Pancreas (tissue), 10 donors: Measurements from ENCODE around the gene SSX2IP. TPM values are rescaled to one million over a fixed set of nuclear protein-coding genes. Genes with fewer than 3 reads are reported as not detected.
A peak's percentile ranks its signal among the peaks of the same experiment; 100 is the strongest.
"Not testable (repeated sequence)": the region's sequence is repeated elsewhere in the genome, so short reads cannot be mapped to it uniquely, and the experiment has no call there.

Experiments used
- ATAC-seq, 4 donors: fragments of 200-7000 bp; cut with Tn5 transposase; one replicate each; pipeline versions ENCODE4 v1.8.0 to v1.9.1; 2020; ENCODE audit warnings: mild to moderate bottlenecking in 4 of 4, moderate library complexity in 4 of 4
- DNase-seq, 6 donors: peaks; one replicate each; pipeline ENCODE4 v3.0.0-alpha.2; 2020
- FAIRE-seq: peaks from 2 replicates; lab custom pipeline; 2012; peaks lifted over from hg19 to GRCh38; lab: Jason Lieb, UNC
- H3K27ac ChIP-seq, 4 donors: fragments of 200-600 bp; sonication (generic); 1 replicate in 3 of 4; 2 replicates in 1 of 4; pipeline versions ENCODE4 v1.5.0 to v1.8.0; 2020
- H3K27me3 ChIP-seq, 4 donors: fragments of 200-600 bp; one replicate each; pipeline ENCODE4 v1.8.0; 2021
- H3K36me3 ChIP-seq, 3 donors: fragments of 200-600 bp; sonication (generic) in 1 of 3; one replicate each; pipeline versions ENCODE4 v1.5.0 to v1.8.0; 2020 to 2021
- H3K4me1 ChIP-seq, 3 donors: fragments of 200-600 bp; one replicate each; pipeline ENCODE4 v1.8.0; 2021
- H3K4me3 ChIP-seq, 4 donors: fragments of 200-600 bp; sonication (generic) in 2 of 4; one replicate each; pipeline versions ENCODE4 v1.5.0 to v1.8.0; 2020 to 2021
- H3K9me3 ChIP-seq, 4 donors: fragments of 200-600 bp; one replicate each; pipeline ENCODE4 v1.8.0; 2021
- CTCF ChIP-seq, 4 donors: fragments of 200-600 bp; sonication (generic) in 3 of 4; IDR thresholded peaks; one replicate each; pipeline versions ENCODE4 v1.5.0 to v1.8.0; 2021; ENCODE audit warnings: antibody characterized with exemption in 4 of 4
- WGBS, 2 donors: extraction: QIAGEN DNeasy Blood & Tissue Kit; methylation state at CpG; one replicate each; pipeline ENCODE4 v1.1.7; 2013; 5-methylcytosine and 5-hydroxymethylcytosine counted together
- intact Hi-C, 3 donors: fragments of 100-400 bp; cut with DNase I; formaldehyde crosslinking; loops; one replicate each; pipeline versions ENCODE4 v1.11.1 to v1.14.2; 2022
- polyA plus RNA-seq, 2 donors: library from polyadenylated mRNA; stranded (reverse); fragments of 200-250 nt; gene quantifications; one replicate each; pipeline ENCODE4 v1.2.3, GENCODE V29; 2013
- total RNA-seq, 6 donors: library from RNA; stranded (reverse); fragmentation: NEBNext Ultra II Directional in 4 of 6; extraction: Animal tissue kit (Norgen Biotek cat#: 25700) in 4 of 6; gene quantifications; one replicate each; pipeline versions ENCODE4 v1.2.1 to v1.2.4, GENCODE V29; 2021 to 2023
- donor health status: healthy with polysubstance abuse.
- donor health status: DM: no; HTN: no; CAD: no; lungs with moderate emphysema.
- donor health status: DM: no; HTN: no; CAD: no.
- donor health status: control.
- donor health status: control.
- donor health status: Bipolar disorder and iron deficiency.
- donor health status: DM: yes; HTN: yes; CAD: no.
- donor health status: DM: no; HTN: no; CAD: no.
- donor health status: DM: no; HTN: no; CAD: no.
- donor health status: DM: yes; HTN: yes; CAD: no.

The SSX2IP gene
- total and polyA plus RNA-seq, 8 donors = 1.9 to 10.2 (median 5.3) TPM

GRCh38 chr1:84726593-84727499, 36.6 kb upstream of the SSX2IP start:
- H3K9me3 ChIP-seq = no peaks in the 10 kb centered on the region
- FAIRE-seq = no peak
- no peak overlapping the region for H3K4me3 ChIP-seq
- H3K27ac ChIP-seq = no peak overlapping the region
- no peak for ATAC-seq
- H3K27me3 ChIP-seq = no peaks in the 10 kb centered on the region
- TF ChIP-seq CTCF (IDR thresholded peaks at IDR 0.05) = no peak
- H3K36me3 ChIP-seq = no peaks in the 10 kb centered on the region
- DNase-seq = no peak
- no peaks in the 10 kb centered on the region for H3K4me1 ChIP-seq
- intact Hi-C loops = no loop called here
- WGBS, 2 donors = 78 to 85% methylated on average over 2 of the region's 2 CpGs

DNA sequence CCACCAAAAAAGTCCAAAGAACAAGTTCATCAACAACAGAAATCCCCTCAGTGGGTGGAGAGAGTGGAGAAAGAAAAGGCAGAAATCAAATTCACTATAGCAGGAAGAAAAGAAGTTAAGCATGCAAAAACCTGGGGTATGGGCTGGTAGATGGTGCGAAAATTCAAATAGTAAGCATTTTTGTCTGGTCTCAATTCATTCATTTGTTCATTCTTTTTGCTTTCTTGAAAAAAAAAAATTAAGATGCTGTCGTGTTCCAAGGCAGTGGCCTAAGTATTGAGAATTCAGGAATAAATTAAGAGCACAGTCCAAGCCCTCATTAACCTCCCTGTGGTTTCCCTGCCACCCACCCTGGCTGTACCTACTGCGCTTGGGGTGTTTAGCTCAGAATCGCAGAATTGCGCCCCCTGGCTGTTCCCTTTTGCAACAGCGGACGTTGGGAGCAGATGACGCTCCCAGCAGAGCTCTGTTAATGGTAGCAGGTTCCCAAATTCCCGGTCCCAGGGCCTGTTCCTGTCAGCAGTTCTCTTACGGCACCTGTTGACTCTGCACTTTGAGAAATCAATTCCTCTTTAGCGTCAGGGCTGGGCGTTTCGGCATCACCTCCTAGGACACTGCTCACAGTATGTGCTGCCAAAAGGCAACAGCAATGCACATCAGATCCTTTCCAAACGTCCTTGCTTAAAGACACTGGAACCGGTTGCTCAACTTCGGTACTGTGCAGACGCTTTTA, 34.0 kb upstream of the SSX2IP start:
- Histone ChIP-seq H3K4me3 (no peak overlapping the region), H3K9me3 (no peaks in the 10 kb centered on the region), H3K27me3 (no peaks in the 10 kb centered on the region), H3K36me3 (no peaks in the 10 kb centered on the region), H3K27ac (no peak overlapping the region), H3K4me1 (peaks cover 4 to 18% (median 15%) of the 10 kb centered on the region in 3 donors)
- TF ChIP-seq CTCF (IDR thresholded peaks at IDR 0.05) = peak in 1 of 4 donors; percentile 8
- DNase-seq (no peak), ATAC-seq (no peak), FAIRE-seq (no peak)
- 57 to 60% methylated on average over 17 of the region's 17 CpGs for WGBS, 2 donors
- intact Hi-C loops = no loop called here

- Histone ChIP-seq H3K36me3 (no peaks in the 10 kb centered on the region), H3K27ac (no peak overlapping the region), H3K4me1 (peaks cover 4 to 18% (median 15%) of the 10 kb centered on the region in 3 donors), H3K4me3 (no peak overlapping the region), H3K9me3 (no peaks in the 10 kb centered on the region), H3K27me3 (no peaks in the 10 kb centered on the region)
- intact Hi-C loops = no loop called here
- ATAC-seq = no peak
- no peak for DNase-seq
- WGBS, 2 donors = 74 to 82% methylated on average over 3 of the region's 3 CpGs
- no peak for TF ChIP-seq CTCF (IDR thresholded peaks at IDR 0.05)
- no peak for FAIRE-seq
Observed at GRCh38 chr1:84722794-84723193, 32.5 kb upstream of the SSX2IP start.

DNA sequence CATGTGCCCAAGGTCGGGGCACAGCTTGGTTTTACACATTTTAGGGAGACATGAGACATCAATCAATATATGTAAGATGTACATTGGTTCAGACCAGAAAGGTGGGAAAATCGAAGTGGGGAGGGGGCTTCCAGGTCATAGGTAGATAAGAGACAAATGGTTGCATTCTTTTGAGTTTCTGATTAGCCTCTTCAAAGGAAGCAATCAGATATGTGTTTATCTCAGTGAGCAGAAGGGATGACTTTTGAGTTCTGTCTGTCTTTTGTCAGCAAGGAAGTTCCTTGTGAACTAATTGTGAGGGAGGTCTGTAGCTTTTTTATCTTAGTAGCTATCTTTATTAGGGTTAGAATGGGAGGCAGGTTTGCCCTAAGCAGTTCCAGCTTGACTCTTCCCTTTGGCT, 31.6 kb upstream of the SSX2IP start:
- DNase-seq, FAIRE-seq, H3K27me3 ChIP-seq, intact Hi-C loops, H3K36me3 ChIP-seq, ATAC-seq, H3K9me3 ChIP-seq, H3K4me3 ChIP-seq, H3K27ac ChIP-seq: not testable (repeated sequence)
- H3K4me1 ChIP-seq = peaks cover 4 to 18% (median 15%) of the 10 kb centered on the region in 3 donors
- WGBS, 2 donors = 52 to 58% methylated on average over 2 of the region's 2 CpGs

GRCh38 chr1:84721152-84721551, 30.9 kb upstream of the SSX2IP start:
- H3K27me3 ChIP-seq = no peaks in the 10 kb centered on the region
- 77 to 85% methylated on average over 2 of the region's 2 CpGs for WGBS, 2 donors
- H3K36me3 ChIP-seq = no peaks in the 10 kb centered on the region
- H3K4me1 ChIP-seq = peaks cover 4 to 18% (median 15%) of the 10 kb centered on the region in 3 donors
- no peaks in the 10 kb centered on the region for H3K9me3 ChIP-seq
- DNase-seq = no peak
- intact Hi-C loops = no loop called here
- peak overlapping the region in 2 of 4 donors; percentile 69 to 71 for H3K27ac ChIP-seq
- peak in 2 of 4 donors; percentile 54 to 66 for ATAC-seq
- no peak for TF ChIP-seq CTCF (IDR thresholded peaks at IDR 0.05)
- FAIRE-seq = no peak
- H3K4me3 ChIP-seq = no peak overlapping the region
